ENCODE measurements around the gene FRMD1. TPM values are rescaled to one million over a fixed set of nuclear protein-coding genes. Genes with fewer than 3 reads are reported as not detected.

The FRMD1 gene
- polyA plus RNA-seq, 3 donors from 2014 or later: not detected

DNA sequence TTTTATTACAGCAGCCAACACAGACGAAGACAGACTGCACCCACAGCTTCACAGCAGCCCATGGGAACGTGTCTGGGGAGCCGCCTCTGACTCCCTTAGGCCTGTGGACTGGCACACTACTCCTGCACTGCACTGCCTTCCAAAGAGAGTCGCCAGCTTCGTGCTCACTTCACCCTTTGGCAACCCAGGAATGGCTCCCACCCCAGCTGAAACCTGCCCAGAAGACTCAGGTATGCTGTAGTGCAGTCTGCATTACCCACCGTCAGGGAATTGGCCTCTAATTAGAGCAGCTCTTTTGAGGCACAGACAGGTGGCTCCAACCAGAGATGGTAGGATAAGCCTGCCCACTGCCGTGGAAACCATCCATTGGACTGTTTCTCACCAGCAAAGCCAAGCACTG is 39.9 kb upstream of the FRMD1 start:
- Mint-ChIP-seq H3K4me3 (no peak overlapping the region), H3K9me3 (no peaks in the 10 kb centered on the region), H3K36me3 (no peaks in the 10 kb centered on the region), H3K27ac (no peak overlapping the region), H3K27me3 (ENCODE audit: low read depth in 3 of 3) (peaks cover 0 to 6% (median 1%) of the 10 kb centered on the region in 3 donors), H3K4me1 (no peaks in the 10 kb centered on the region)
- DNase-seq: no peak

DNA sequence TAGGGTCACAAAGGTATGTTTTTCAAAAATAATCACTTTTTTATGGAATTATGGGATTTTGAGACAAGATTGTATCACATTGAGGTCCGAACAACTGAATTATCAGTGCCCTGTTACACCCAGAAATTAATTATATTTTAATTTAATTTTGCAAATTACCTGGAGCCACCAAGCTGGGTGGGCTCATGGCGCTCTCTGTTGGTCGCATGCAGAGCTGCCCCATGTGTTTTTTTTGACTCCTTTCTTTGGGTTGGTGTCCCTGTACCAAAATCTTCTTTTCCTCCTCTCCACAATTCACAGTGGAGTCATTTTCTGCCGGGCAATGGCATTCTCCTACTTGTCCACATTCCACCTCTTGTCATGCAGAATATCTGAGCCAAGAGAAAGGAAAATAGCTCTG is 38.9 kb upstream of the FRMD1 start:
- H3K9me3 Mint-ChIP-seq: no peaks in the 10 kb centered on the region
- no peak for DNase-seq
- no peaks in the 10 kb centered on the region for H3K36me3 Mint-ChIP-seq
- no peak overlapping the region for H3K27ac Mint-ChIP-seq
- H3K4me1 Mint-ChIP-seq: no peaks in the 10 kb centered on the region
- H3K27me3 Mint-ChIP-seq (ENCODE audit: low read depth in 3 of 3): peaks cover 0 to 6% (median 1%) of the 10 kb centered on the region in 3 donors
- no peak overlapping the region for H3K4me3 Mint-ChIP-seq

DNA sequence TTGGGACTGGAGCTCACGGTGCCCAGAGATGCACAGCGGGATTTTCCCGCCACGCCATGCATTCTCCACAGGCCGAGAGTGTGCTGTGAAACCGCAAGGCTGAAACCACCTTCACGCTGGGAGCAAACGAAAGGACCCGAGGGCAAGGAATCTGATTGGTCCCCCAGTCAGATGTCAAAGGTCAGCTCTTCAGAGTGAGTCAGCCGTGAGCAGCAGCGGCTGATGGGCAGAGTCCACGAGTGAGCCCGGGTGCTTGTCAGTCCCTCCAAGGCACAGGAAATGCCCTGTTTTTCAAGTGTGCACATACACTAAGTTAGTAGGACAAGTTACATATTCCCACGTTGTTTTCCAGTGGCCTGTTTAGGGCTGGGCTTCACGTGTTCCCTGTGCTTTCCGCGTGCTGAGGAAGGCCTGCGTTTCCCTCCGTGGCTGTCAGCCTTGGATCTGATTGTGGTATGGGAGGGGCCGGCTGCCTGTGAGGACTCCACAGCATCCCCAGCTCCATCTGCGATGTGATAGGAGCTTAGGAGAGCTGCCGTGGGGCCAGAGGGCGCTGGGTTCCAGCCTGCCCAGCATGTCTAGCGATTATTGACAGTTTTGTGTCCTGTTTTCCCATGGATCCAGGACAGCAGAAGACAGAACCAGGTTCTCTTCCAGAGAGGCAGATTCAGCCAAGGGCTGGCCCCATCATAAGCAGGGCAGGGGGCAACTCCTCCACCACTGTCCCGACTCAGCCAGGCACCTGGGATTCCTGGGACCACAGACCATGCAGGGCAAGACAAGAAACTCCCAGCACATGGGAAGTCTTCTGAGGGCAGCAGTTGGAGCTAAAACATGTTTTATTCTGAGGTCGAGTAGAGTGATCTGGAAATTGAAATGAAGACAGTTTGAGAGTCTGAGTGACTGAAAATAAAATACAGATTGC is 38.2 kb upstream of the FRMD1 start:
- Mint-ChIP-seq H3K27me3 (ENCODE audit: low read depth in 3 of 3) (peaks cover 0 to 3% (median 1%) of the 10 kb centered on the region in 3 donors), H3K4me1 (no peaks in the 10 kb centered on the region), H3K27ac (no peak overlapping the region), H3K36me3 (no peaks in the 10 kb centered on the region), H3K4me3 (no peak overlapping the region), H3K9me3 (no peaks in the 10 kb centered on the region)
- DNase-seq: no peak

DNA sequence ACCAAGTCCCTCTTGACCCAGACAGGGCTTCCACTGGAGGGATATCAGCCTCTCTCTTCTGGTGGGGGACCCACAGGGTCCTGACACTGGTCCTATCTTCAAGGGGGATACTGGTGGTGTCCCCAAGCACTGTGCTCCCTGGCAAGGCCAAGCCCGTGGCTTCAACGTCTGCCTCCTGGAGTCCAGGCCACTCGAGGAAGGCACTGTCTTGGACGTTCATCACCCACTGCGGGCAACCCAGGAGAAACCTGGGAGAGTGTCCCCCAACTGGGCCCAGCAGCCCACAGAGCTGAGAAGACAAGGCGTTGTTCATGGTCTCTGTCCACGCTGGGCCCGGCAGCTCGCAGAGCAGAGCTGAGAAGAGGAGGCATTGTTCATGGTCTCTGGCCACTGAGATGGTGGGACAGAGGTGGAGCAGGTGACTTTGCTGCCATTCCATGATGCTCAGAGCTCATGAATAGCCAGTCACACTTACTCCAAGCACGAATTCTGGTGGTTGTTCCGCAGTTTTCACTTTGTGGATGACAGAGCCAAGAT is 37.5 kb upstream of the FRMD1 start:
- Mint-ChIP-seq H3K27me3 (ENCODE audit: low read depth in 3 of 3) (peaks cover 0 to 6% (median 3%) of the 10 kb centered on the region in 3 donors), H3K4me1 (no peaks in the 10 kb centered on the region), H3K36me3 (no peaks in the 10 kb centered on the region), H3K4me3 (no peak overlapping the region), H3K9me3 (no peaks in the 10 kb centered on the region), H3K27ac (no peak overlapping the region)
- DNase-seq: no peak

DNA sequence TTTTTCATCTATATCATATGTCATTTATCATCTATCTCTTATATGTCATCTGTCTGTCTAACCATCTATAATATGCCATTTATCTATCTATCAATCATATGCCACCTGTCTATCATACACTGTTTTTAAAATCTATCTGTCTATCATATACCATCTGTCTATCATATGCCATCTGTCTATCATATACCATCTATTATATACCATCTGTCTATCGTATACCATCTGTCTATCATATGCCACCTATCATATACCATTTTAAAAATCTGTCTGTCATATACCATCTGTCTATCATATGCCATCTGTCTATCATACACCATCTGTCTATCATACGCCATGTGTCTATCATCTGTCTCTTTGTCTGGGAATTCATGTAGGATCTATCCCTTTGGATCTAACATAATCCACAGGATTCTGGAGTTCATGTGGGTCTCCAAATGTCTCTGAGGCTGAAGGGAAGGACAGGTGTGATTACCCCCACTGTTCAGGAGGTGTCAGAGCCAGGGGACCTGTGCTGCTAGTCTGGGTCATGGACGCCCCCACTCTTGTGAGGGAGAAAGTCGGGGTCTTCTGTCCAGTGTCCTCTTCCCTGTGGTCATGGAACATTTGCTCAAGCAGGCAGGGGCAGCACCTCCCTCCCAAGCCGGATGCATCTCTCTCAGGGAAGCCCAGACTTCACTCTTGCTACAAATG is 36.9 kb upstream of the FRMD1 start:
- DNase-seq: no peak
- Mint-ChIP-seq H3K27ac (no peak overlapping the region), H3K4me1 (no peaks in the 10 kb centered on the region), H3K9me3 (no peaks in the 10 kb centered on the region), H3K4me3 (no peak overlapping the region), H3K36me3 (no peaks in the 10 kb centered on the region), H3K27me3 (ENCODE audit: low read depth in 3 of 3) (peaks cover 0 to 6% (median 3%) of the 10 kb centered on the region in 3 donors)

DNA sequence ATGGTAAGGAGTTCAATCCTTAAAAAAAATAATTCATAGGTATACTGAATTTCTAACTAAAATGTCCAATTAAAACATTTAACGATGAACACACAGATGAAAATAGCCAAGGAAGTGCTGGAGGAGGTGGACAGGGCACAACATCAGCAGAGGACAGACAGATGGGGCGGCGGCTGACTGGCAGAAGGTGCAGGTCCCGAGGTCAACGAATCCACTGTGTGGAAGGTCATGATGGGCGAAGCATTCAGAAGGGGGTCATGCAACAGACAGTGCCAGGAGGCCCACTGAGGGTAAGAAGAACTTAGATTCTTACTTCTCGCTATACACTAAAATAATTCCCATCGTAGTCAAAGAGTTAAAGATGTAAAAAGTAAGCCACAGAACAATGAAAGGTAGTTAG is 34.2 kb upstream of the FRMD1 start:
- H3K27me3 Mint-ChIP-seq (ENCODE audit: low read depth in 3 of 3): peaks cover 2 to 6% (median 3%) of the 10 kb centered on the region in 3 donors
- H3K4me1 Mint-ChIP-seq: no peaks in the 10 kb centered on the region
- H3K4me3 Mint-ChIP-seq: no peak overlapping the region
- H3K27ac Mint-ChIP-seq: no peak overlapping the region
- DNase-seq: no peak
- no peaks in the 10 kb centered on the region for H3K9me3 Mint-ChIP-seq
- no peaks in the 10 kb centered on the region for H3K36me3 Mint-ChIP-seq

DNA sequence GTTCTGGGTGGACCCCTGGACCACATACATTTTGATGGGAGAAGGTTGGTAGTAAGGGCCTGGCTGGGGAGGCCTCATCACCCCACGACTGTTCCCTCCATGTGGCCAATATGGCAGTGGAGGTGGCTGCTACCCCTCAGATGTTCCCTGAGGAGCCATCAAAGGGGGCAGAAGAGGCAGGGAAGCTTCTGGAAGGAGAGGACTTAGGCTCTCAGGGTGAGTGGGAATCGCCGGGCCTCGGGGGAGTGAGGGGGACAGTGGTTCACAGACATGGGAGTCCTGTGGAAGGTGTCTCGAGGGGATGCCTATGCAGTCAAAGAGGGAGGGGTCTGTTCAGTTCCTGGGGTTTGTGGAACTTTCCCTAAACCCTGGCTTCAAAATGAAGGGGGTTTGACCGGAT is 32.9 kb upstream of the FRMD1 start:
- H3K27me3 Mint-ChIP-seq (ENCODE audit: low read depth in 3 of 3): peaks cover 2 to 6% (median 3%) of the 10 kb centered on the region in 3 donors
- no peaks in the 10 kb centered on the region for H3K9me3 Mint-ChIP-seq
- no peak for DNase-seq
- H3K4me1 Mint-ChIP-seq: no peaks in the 10 kb centered on the region
- no peak overlapping the region for H3K27ac Mint-ChIP-seq
- no peak overlapping the region for H3K4me3 Mint-ChIP-seq
- no peaks in the 10 kb centered on the region for H3K36me3 Mint-ChIP-seq

DNA sequence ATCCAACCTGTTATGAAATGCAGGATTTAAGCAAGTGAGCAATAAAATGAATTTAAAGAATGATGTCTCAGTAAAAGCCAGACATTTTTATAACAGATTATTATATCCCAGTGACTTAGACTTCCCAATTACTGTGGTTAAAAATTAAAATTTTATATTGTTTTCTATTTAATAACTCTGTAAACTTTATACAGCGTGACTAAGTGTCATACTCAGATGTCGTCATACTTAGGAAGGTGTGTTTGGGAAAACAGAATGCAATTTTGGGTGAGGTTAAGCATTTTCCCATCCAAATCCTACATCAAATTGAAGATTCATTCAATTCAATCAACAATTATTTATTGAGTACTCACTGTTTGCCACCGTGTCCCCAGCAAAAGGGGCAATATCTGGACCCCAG is 31.4 kb upstream of the FRMD1 start:
- H3K4me3 Mint-ChIP-seq: no peak overlapping the region
- H3K9me3 Mint-ChIP-seq: no peaks in the 10 kb centered on the region
- no peaks in the 10 kb centered on the region for H3K4me1 Mint-ChIP-seq
- peaks cover 2 to 9% (median 7%) of the 10 kb centered on the region in 3 donors for H3K27me3 Mint-ChIP-seq (ENCODE audit: low read depth in 3 of 3)
- DNase-seq: no peak
- no peaks in the 10 kb centered on the region for H3K36me3 Mint-ChIP-seq
- no peak overlapping the region for H3K27ac Mint-ChIP-seq

DNA sequence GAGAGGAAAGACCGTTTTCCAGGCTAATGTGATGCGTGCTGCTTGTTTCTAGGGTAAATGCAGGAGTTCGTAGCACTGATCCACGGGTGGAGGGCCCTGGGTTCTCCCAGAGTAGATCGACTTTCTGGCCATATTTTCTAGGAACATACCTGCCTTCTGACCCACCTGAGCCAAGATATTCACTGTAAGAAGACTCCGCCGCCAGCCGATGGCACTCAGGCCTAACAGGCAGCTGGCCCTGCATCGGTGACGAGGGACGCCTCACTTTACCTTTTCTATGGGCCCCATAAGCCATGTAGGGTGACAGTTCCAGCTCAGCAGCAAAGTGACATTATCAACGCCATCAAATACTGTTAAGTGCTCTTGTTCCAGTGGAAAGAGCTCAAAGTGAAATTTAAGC is 30.2 kb upstream of the FRMD1 start:
- H3K27me3 Mint-ChIP-seq (ENCODE audit: low read depth in 3 of 3): peaks cover 2 to 12% (median 6%) of the 10 kb centered on the region in 3 donors
- no peaks in the 10 kb centered on the region for H3K9me3 Mint-ChIP-seq
- no peaks in the 10 kb centered on the region for H3K4me1 Mint-ChIP-seq
- H3K36me3 Mint-ChIP-seq: no peaks in the 10 kb centered on the region
- H3K27ac Mint-ChIP-seq: no peak overlapping the region
- H3K4me3 Mint-ChIP-seq: no peak overlapping the region
- no peak for DNase-seq

DNA sequence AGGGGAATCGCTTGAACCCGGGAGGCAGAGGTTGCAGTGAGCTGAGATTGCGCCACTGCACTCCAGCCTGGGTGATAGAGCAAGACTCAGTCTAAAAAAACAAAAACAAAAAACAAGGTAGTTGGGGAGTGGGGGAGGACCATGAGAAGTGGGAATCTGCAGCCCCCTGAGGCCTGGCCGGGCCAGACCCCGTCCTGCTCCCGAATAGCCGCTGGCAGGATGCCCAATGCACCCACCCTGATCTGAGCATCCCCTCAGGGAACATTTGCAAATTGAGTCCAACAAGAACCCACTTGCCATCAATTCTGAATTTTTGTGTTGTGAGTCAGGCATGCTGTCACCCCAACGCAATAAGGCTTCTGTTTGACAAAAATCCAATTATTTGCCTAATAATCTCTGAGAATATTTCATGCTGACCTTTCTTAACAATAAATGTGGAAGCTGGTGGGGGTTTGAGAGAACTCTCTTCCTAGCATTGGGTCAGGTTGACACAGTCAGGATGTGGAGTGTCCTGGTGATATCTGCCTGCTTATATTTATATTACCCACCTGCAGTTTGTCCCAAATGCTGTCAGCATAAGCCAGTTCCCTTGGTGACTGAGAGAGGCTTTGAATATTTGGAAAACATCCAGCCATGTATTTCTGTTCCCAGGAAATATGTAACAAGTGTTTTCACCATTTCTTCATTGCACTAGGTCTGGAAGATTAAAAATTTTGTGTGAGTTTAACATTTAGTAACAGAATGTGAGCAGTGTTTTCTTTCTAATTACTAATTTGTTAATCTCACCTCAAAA is 28.4 kb upstream of the FRMD1 start:
- Mint-ChIP-seq H3K9me3 (peaks cover 0 to 3% (median 0%) of the 10 kb centered on the region in 6 donors), H3K4me1 (no peaks in the 10 kb centered on the region), H3K36me3 (no peaks in the 10 kb centered on the region), H3K27ac (no peak overlapping the region), H3K27me3 (ENCODE audit: low read depth in 3 of 3) (peaks cover 4 to 12% (median 10%) of the 10 kb centered on the region in 3 donors), H3K4me3 (no peak overlapping the region)
- no peak for DNase-seq

DNA sequence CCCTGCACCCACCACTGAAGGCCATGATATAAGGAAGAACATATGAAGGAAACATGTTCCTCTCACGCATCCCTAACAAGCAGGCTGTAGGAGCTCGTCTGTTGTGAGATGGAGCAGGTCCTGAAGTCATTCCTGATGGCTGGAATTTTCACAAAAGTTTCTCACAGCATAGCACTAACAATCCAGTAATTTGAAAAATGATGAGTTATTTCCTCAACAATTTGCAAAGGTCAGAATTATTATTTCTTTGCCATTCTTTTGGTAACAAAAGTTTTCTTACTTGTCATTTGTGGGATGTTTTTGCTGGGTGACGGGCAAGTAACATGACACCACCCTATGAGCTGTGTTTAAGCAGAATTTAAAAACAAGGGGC is 27.6 kb upstream of the FRMD1 start:
- no peaks in the 10 kb centered on the region for H3K36me3 Mint-ChIP-seq

DNA sequence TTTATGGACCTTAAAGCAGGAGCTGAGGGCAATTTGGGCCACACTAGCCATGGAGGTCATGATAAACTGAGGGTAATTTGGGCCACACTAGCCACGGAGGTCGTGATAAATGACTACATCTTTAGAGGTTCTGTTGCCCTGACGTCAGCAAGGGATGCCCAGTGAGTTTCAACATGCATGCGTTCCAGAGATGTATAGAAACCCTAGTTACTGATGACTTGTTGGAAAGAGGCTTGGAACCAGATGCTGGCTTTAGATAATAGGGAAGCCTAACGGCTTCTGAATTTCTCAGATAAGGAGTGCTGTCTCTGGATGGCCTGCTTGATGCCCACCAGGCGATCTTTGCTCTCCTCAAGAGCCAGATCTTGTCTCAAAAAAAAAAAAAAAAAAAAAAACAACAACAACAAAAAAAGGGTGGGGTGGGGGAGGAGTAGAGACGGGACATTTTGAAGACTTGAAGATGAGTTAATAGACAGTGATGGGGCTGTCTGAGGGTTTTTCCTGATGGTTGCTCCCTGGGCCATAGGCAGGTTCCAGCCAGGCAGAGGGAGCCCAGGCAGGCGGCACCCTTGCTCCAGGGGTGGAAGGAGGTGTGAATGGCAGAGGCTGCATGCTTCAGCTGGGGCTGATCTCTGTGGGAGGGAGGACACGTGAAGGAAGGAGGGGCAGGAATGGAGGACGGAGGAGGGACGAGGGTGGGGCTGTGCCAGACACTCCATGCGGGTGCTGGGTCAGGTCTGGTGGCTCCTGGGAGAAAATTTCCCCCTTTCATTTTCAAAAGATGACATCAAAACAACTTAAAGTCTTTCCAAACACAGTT is 27.0 kb upstream of the FRMD1 start:
- no peak overlapping the region for H3K4me3 Mint-ChIP-seq
- H3K9me3 Mint-ChIP-seq: peaks cover 0 to 3% (median 0%) of the 10 kb centered on the region in 6 donors
- H3K27ac Mint-ChIP-seq: no peak overlapping the region
- H3K36me3 Mint-ChIP-seq: no peaks in the 10 kb centered on the region
- H3K4me1 Mint-ChIP-seq: no peaks in the 10 kb centered on the region
- H3K27me3 Mint-ChIP-seq (ENCODE audit: low read depth in 3 of 3): peaks cover 7 to 15% (median 7%) of the 10 kb centered on the region in 3 donors
- no peak for DNase-seq

More for the DNA sequence above, 27.6 kb upstream of the FRMD1 start:
- Mint-ChIP-seq H3K27ac (no peak overlapping the region), H3K9me3 (peaks cover 0 to 3% (median 0%) of the 10 kb centered on the region in 6 donors), H3K27me3 (ENCODE audit: low read depth in 3 of 3) (peaks cover 7 to 15% (median 8%) of the 10 kb centered on the region in 3 donors), H3K4me3 (no peak overlapping the region), H3K4me1 (no peaks in the 10 kb centered on the region)
- no peak for DNase-seq

DNA sequence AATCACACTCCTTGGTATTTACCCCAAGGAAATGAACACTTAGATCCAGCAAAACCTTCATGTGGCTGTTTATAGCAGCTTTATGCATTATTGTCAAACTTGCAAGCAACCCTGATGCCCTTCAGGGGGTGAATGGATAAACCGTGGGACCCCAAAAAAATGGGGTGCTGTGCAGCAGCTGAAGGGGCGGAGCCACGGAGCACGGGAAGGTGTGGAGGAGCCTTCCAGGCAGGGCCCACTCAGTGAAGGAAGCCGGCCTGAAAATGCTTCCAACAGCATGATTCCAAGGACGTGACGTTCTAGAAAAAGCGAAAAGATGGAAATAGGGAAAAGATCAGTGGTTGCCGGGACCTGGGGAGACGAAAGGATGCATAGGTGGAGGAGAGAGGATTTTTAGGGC is 25.6 kb upstream of the FRMD1 start:
- Mint-ChIP-seq H3K4me3 (no peak overlapping the region), H3K9me3 (peaks cover 0 to 3% (median 0%) of the 10 kb centered on the region in 6 donors), H3K36me3 (no peaks in the 10 kb centered on the region), H3K4me1 (no peaks in the 10 kb centered on the region), H3K27ac (no peak overlapping the region), H3K27me3 (ENCODE audit: low read depth in 3 of 3) (peaks cover 7 to 15% (median 11%) of the 10 kb centered on the region in 3 donors)
- DNase-seq: no peak
